IPS DF 4.7 (cell line): Measurements from ENCODE around the gene SPATS2.

ENCODE experiments used
- DNase-seq: peaks from one replicate; pipeline ENCODE4 v3.0.0-alpha.2; 2013; ENCODE audit warnings: low spot score; ENCODE audit errors: extremely low read depth

The SPATS2 gene

DNA sequence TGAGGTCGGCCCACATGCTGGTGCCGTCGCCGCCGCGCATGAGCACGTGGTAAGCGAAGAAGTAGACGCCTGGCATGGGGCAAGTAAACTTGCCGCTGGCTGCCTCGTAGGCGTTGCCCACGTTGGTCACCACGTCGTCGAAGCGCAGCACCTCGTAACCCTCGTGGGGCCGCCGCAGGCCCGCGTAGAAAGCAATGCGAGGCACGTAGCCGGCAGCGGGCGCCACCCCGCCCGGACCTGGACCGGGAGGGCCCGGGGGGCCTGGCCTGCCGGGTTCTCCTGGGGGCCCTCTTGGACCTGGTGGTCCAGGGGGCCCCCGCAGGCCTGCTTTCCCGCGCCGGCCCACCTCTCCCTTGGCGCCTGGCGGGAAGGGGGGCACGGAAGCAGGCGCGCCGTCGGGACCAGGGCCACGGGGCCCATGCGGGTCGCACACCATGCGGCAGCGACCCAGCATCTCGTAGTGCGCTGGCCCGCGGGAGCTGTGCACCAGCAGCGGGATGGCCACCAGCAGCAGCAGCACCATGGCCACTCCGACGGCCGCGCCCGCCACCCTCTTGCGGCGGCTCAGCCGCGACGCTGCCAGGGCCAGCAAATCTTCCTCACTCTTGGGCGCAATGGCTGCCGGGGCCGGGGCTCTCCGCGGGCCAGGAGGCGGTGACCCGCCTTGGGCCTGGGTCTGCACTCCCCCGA, 31.2 kb upstream of the SPATS2 start:
- no peak for DNase-seq

DNA sequence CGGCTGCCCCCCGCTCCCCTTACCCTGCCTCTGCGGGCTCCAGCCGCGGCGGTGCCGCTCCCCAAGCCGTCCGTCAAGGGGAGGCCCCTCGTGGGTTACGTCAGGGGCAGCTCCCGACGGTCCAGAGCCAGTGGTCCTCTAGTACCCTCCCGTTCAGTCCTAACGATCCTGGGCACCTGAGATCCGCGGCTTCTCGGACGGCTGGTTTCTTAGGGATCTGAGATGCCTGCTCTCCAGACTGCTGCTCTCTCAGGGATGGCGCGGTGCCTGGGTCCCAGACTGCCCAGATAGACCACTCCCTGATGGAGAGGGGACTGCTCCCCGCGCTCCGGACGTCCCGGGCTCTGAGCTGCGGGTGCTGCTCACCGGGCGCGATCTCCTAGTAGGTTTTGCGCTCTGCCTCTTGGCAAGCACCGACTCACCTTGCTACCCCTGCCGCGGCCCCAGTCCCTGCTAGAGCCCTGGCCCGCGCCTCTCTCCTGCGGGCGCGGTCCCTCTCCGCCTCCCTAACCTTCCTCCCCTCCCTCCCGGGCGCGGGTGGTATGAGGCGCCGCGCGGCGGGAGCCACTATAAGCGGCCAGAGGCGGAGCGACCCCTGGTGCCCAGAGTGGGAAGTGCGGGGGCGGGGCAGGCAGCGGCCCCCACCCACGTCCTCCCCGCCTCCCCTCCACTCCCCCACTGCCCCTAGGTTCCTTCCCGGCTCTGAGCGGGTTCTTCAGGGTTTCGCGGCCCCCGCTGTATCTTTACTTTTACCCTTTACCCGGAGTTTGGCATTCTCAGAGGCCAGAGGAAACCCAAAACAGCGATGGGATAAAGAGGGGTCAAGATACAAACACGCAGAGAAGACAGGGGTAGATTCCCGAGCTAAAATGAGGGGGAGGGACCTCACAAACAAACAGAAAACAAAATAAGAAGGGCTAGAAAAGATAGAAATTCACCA, 30.3 kb upstream of the SPATS2 start, which contains the start of gene C1QL4:
TSS of gene C1QL4 (minus strand) at position 544 of the 940 bp plus-strand sequence. CDS start 711 bp downstream, outside the sequence.
- no peak for DNase-seq

DNA sequence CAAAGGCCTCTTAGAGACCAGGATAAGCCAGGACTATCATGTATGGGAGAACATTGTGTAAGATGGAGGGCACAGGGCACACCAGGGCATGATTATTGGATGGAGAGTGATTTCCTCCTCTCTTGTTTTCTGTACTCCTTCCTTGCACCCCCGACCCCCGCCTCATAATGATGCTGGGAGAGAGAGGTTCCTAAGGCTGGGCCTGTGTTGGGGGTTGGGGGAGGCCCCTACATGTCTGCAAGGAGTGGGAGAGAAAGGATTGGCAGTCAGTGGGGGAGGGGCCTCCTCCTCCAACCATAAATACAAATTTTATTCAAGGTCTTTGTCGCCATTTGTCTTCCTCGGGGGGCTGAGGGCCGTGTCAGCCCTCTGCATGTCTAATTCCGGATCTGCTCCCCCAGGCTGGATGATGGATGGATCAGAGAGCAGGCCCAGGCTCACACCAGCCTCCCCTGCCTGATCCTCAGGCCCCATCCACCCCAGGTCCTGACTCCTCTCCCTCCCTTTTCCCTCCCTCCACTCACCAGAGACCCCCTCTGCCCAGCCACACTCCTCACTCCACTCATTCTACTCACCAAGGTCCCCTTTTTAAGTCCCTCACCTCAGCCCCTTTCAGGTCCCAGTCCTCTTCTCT, 28.3 kb upstream of the SPATS2 start:
- DNase-seq = no peak

DNA sequence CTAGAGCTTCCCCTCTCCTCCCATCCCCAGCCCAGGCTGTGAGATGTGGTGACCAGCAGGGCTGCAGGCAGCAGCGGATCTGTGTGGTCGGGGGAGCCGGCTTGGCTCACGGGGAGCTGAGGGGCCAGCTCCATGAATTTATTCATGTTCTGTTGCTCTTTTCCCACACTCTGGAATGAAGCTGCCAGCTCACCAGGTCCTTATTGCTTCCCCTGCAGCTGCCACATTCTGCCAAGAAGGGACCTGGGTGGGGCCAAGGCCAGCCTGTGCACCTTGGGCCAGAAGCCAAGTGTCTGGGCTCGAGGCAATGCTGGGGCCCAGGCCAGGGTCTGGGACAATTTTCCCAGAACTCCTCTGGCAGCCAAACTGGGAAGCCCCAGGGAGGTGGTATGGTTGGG, 27.8 kb upstream of the SPATS2 start:
- DNase-seq = no peak

DNA sequence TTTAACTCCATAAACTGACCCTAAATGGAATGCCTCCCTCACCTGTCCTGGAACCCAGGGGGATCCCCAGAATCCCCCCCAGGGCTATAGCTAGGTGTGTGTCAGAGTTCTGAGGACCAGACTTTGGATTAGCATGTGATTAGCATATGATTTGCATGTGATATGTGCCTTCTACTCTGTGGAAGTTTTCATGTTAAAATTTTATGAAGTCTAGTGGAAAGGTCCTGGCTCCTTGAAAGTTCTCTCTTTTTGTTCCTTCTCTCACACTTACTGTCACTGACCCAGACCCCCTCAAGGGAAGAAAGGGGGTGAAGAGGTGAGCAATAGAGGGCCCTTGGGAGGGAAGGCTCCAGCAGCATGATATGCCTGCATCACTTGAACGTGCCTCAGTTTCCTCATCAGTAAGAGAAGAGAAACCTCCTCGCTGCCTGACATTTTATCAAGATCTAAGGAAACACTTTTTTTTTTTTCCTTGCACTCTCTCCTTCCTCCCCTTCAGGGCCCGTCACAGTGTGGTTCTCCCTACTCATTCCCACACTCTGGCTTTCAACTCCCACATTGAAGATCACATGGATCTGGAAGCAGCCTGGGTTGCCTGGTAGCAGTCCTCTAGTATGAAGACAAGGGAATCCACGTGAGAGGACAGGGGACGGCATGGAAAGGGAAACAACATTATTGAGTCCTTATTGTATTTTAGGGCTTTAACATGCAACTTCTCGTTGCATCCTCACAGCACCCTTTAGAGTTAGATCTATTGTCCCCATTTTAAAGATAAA, 27.0 kb upstream of the SPATS2 start:
- no peak for DNase-seq

DNA sequence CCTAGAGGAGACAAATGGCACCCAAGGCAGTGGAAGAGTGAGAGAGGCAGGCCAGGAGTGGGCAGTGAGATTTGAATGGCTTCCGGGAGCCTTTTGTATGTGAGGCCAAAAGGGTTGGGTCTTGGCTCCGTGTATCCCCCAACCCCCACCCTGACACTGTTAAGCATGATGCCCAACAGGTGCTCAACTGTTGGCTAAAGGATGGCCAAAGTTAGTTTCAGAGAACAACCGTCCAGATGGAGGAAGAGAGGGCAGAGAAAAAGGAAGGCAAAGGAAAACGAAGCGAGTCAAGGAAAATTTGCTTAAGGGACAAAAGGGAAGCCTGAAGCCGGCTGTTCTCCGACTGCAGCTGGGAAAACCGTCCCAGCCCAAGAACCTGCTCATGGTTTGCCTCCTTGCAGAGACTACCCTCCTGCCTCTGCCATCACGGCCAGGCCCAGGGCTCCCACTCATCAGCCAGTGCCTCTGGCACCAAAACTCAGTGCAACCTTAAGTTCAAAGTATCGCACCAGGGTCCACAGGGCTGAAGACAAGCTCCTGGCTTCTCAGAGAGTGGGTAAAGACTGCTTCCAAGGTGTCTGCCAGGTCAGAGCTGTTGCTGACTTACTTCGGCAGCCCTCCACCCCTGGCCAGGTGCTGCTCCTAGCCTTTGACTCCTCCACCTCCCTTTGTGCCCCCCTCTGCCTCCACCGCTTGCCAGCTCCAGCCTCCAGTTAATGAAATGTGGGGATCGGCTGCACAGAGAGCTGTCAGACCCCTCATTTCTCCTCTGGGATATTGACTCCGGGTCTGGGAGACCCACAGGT, 26.1 kb upstream of the SPATS2 start:
- no peak for DNase-seq

DNA sequence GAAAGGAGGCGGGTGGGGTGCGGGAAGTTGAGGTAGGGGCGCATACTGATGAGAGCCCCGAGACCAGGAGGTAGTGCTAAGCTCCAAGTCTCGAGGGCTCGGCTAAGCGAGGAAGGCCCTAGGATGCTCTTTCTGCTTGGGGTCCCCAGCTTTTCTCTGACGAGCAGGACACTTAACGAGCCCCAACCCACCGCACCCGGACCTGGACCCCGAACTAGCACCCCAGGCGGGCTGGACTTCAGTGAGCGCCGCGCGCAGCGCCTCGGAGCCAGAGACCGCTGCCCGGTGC, 25.5 kb upstream of the SPATS2 start:
- DNase-seq = no peak

DNA sequence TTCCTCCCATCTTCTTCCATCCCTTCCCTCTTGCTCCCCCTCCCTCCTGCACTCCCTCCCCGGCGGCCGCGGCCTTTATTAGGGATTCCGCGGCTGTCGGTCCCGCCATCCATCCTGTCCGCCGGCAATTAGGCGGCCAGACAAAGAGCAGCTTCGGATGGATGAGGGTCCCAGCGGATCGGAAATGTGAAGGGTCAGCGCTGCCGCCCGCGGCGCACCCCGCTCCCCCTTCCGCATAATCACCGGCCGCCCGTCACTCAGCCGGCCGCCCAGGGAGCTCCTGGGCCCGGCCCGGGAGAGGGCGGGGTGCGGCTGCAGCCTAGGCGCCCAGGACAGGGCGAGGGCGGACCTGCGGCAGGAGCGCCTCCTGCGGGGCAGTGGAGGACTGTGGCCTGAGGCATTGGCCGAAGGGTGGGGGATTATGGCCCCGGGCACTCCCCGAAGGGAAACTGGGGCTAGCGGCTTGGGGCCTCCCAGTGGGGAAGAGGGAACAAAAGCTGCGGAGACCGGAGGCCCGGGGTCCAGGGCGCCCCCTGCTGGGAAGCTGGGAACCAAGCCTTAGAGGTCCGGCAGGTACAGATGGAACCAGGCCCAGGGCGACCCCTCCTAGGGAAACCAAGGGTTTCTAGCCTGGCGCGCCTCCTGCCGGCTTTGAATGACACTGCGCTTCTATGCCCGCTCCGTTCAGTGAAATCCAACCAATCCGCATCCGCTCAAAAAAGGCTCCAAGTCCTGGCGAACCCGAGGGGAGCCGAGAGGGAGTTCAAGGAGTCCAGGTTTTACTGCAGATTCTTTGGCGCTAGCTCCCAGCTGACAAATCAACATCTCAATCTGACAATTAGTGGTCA, 25.0 kb upstream of the SPATS2 start:
- DNase-seq = no peak

DNA sequence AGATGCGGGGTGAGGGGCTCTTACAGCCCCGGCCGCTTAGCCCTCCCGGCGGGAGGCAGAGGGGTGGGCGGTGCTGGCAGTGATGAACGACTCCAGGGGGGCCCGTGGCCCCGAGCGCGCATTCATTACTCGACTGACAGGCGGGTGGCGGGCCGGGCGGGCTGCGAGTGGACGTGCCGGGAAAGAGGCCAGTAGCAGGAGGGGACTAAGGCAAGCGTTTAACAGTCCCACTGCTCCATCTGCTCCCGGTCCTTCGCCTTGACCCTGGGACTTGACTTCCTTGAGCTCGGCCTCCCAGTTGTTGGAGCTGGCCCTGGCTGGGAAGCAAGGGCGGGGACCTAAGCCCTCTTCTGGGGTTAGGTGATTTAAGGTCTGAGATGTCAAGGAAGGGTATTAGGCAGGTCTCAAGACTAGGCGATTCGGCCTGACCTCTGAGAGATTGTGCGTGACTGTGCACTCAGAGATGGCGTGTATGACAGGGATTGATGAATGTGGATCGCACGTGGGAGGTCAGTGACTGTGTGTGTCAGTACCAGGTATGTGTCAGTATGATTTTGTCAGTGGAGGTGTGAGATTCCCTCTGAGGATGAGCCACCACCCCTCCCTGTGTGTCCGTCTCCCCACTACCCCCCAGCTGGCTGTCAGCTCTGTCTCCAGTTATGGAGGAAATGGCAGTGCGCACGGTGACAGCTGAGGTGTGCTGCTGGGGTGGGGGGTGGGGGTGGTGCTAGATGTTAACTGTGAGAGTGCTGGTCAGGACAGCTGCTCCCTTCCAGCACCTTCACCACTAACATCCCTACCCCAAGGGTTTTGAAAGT, 24.1 kb upstream of the SPATS2 start:
- DNase-seq = no peak

DNA sequence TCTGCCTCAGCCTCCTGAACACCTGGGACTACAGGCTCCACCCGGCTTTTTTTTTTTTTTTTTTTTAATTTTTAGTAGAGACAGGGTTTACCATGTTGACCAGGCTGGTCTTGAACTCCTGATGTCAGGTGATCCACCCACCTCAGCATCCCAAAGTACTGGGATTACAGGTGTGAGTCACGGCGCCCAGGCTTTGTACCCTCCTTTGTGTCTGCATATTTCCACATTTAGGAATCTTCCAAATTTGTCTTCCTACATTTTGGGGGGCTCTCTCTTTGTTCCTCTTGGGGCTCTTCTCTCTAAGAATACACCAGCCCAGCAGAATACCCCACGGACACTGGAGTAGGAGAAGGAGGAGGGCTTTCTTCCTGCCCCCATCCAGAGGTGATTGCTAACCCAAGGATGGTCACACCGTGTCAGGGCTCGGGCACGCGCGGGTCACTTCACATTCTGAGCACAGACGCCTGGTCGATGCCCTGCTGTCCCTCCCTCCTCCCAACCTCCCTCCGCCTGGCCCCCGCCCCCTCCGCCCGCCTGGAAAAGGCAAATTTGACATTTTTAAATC, 22.7 kb upstream of the SPATS2 start:
- DNase-seq = no peak

DNA sequence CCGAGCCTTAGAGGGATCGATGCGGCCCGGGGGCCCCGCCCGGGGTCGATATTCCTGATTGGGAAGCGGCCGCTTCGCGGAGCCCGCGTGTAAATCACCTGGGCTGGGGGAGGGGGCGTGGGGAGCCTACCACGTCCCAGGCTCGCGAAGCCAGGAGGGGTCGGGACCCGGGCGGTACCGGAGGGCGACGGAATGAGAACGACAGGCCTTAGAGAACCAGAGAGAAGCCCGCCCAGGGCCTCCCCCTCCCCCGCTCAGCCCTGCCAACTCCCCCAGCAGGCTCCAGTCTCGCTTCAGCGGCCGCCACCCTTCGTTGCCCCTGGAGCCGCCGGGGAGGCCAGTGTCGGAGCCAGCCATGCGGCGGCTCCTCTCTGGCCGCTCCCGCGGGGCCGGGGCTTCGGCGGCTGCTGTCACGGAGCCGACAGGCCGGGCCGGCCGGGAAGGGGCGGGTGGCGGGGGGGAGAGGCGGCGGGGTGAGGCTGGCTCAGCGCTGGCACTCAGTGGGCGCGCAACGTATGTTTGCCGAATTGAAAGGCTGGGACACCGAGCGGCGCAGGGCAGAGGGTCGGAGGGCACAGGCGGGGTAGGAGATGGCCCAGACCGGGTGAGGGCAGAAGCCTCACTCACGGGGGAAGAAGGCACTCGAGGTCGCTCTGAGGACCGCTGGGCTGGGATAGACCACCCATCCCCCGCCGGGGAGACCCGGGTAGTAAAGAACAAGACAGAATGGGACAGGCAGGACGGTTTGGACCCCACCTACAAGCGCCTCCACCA, 22.0 kb upstream of the SPATS2 start:
- DNase-seq = no peak

DNA sequence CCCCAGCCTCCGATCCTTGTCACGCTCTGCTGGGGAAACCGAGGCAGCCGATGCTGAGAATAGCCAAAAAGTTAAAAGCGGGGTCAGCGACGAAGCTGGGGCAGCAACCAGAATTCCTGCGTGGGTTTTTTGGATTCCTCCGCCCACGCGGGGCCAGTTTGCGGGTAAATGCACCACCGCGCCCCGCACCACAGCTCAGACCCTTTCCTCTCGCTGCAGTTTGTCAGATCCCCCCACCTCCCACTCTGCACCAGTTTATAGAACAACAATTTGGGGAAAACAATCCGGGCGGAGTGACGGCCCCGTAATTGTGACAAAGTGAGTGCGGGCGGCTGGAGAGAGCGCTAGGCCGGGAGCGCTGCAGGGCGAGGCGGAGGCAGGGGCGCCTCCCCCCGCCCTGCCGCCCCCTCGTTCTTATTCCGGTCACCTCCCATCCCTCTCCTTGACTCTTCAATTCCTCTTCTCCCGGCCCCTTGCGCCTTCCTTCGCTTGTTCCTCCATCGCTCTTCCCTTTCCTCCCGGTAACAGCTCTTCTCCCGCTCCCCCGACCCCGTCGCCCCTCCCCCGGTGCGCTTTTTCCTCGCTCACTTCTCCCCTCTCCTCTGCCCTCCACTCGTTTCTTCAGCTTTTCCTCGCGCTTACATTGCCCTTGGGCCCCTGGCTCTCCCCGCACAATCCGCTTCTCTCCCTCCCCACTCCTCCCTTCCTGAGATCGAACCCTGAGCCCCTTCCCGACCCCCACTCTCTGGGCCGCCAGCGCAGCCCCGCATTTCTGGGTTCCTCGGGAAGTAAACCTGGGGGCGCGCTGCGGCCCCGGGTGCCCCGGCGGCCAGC, 21.2 kb upstream of the SPATS2 start:
- DNase-seq = no peak

DNA sequence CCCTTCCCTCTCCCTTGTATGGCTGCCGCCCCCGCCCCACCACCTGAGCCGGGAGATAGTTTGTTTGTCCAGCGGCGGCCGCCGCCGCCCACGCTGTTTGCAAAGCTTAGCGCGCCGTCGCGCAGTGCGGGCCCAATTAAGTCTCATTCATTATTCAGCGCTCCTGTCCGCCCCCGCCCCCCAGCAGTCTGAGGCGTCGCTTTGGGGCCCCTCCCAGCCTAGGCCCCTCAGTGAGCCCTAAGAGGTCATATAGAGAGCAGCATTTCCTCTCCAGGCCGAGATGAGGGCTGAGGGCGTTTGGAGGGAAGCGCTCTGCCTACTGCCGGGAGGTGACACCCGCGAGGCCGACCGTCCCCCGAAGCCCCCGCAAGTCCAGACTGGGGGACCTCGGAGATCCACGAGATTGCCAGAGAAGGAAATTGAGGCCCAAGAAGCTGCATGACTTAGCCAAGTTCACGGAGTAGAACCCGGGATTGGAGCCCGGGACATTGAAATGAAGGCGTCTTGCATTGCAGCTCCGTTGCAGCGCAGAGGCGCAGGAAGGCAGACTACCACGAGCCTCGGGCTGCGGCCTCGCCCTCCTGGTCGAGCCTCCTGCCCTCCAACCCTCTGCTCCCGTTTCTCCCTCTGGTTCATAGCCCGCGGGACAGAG, 20.5 kb upstream of the SPATS2 start, which contains the start of gene DNAJC22:
TSS of gene DNAJC22 (plus strand) at position 230 of the 652 bp plus-strand sequence. CDS start 1,985 bp downstream, outside the sequence.
- no peak for DNase-seq

DNA sequence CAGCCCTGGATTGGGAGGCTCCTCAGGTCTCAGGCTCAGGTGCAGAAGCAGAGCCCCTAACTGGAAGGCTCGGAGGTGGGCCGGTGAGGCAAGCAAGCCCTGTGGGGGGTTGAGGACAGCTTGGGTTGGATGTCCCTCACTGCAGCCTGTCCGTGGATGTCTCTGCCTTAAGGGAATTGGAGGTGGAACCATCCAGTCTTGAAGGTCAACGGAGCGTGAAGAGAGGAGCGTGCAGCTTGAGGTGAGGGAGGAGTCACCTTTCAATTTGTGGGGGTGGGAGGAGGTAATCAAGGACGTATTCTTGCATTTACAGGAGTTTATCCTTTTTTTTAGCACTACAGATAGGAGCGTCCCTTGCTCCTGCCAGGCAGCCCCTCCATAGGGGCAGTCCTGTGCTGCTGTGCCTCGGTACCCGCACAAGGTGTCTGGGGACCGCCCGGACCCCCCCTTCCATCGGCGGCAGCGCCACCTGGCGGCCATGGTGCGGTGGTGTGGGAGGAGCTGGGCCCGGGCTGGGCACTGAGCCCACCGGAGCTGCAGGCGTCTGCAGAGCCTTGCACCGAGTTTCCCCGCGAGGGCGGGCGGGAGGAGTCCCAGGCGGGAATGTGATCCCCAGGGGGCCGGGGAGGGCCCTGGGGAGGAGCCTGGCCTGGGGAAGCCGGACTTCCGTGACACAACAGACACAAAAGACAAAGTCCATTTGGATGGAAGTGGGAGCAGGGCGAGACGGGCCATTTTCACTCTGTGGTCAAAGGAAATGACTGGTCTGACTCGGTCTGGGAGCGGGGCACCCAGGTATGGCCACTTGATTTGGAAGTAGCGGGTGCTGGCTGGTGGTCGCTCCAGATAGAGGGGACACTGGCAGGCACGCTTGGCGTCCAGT, 19.7 kb upstream of the SPATS2 start:
- no peak for DNase-seq

DNA sequence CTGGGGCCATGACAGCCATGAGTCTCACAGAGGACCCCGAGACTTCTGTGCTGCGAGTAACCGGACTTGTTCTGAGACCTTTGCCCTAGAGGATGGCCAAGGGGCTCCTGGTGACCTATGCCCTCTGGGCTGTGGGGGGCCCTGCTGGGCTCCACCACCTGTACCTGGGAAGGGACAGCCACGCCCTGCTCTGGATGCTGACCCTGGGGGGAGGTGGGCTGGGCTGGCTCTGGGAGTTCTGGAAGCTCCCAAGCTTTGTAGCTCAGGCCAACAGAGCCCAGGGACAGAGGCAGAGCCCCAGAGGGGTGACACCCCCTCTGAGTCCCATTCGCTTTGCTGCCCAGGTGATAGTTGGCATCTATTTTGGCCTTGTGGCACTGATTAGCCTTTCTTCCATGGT, 18.5 kb upstream of the SPATS2 start:
- DNase-seq = no peak
